Subcutaneous abdominal adipose tissue (tissue), 5 donors: ENCODE results near the gene IGFALS.
"Not testable (repeated sequence)": the region's sequence is repeated elsewhere in the genome, so short reads cannot be mapped to it uniquely, and the experiment has no call there.

ENCODE experiments used
- H3K27ac ChIP-seq: one replicate; pipeline ENCODE4 v1.7.0; 2013; ENCODE audit warnings: low read depth, mild to moderate bottlenecking, inconsistent platforms, low read length, moderate library complexity
- H3K27me3 ChIP-seq, 5 donors: one replicate each; pipeline ENCODE4 v1.7.0; 2013; ENCODE audit warnings: low read length in 5 of 5, inconsistent platforms in 1 of 5; ENCODE audit not compliant: control insufficient read depth in 5 of 5, insufficient read depth in 4 of 5
- H3K36me3 ChIP-seq, 5 donors: one replicate each; pipeline ENCODE4 v1.7.0; 2013; ENCODE audit warnings: low read length in 5 of 5; ENCODE audit not compliant: control insufficient read depth in 5 of 5, insufficient read depth in 5 of 5
- H3K4me1 ChIP-seq, 5 donors: one replicate each; pipeline ENCODE4 v1.7.0; 2013; ENCODE audit warnings: low read length in 5 of 5, mild to moderate bottlenecking in 3 of 5, moderate library complexity in 1 of 5; ENCODE audit not compliant: control insufficient read depth in 5 of 5, insufficient read depth in 5 of 5
- H3K4me3 ChIP-seq, 5 donors: one replicate each; pipeline ENCODE4 v1.7.0; 2013; ENCODE audit warnings: low read length in 5 of 5, low read depth in 1 of 5
- H3K9ac ChIP-seq, 5 donors: one replicate each; pipeline ENCODE4 v1.7.0; 2013; ENCODE audit warnings: low read length in 5 of 5, mild to moderate bottlenecking in 4 of 5, moderate library complexity in 3 of 5
- H3K9me3 ChIP-seq, 5 donors: one replicate each; pipeline ENCODE4 v1.7.0; 2013; ENCODE audit warnings: low read length in 5 of 5; ENCODE audit not compliant: control insufficient read depth in 5 of 5
- donor health status: healthy.
- donor health status: healthy.
- donor health status: healthy.
- donor health status: healthy.
- donor health status: healthy.

Gene IGFALS

DNA sequence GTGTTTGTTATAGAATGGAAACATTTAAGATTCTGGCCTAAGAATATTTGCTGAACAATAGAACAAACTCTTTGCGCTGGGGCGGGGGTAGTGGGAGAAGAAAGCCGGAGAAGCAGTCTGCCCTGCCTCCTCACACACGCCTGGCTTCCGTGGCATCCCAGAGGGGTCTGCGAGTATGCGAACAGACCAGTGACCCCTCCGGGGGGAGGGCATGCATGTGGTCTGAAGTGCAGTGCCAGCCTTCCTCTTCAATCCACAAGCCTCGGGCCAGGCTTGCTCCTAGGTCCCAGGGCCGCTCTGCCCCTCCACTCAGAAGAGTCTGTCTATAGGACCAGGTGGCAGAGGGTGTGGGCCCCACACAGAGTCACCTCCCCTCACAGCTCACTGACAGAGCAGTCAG, 14.1 kb upstream of the IGFALS start:
- Histone ChIP-seq H3K4me3 (no peak overlapping the region), H3K4me1 (no peaks in the 10 kb centered on the region), H3K27ac (no peak overlapping the region), H3K27me3 (no peaks in the 10 kb centered on the region), H3K9me3 (no peaks in the 10 kb centered on the region), H3K36me3 (peaks cover 0 to 51% (median 36%) of the 10 kb centered on the region in 5 donors), H3K9ac (no peak overlapping the region)

DNA sequence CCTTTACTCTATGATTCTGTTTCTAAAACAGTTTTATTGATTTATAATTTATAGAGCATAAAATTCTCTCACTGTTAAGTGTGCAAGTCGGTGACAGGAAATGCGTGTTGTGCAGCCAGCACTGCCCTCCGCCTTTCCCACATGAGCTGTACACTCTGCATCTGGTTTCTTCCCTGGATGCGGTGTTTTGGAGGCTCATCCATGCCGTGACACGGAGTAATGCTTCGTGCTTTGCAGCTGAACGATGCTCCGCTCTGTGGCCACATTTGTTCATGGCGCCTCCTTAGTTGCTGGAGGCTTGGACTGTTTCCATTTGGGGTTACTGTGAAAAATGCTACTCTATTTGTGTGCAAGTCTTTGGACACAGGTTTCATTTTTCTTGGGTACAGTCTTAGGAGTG, 7.2 kb upstream of the IGFALS start:
- Histone ChIP-seq H3K4me1 (no peaks in the 10 kb centered on the region), H3K36me3 (peaks cover 0 to 9% (median 2%) of the 10 kb centered on the region in 5 donors), H3K9ac (no peak overlapping the region), H3K27me3 (no peaks in the 10 kb centered on the region), H3K4me3 (no peak overlapping the region), H3K9me3 (peaks cover 0 to 5% (median 4%) of the 10 kb centered on the region in 5 donors), H3K27ac (no peak overlapping the region)

DNA sequence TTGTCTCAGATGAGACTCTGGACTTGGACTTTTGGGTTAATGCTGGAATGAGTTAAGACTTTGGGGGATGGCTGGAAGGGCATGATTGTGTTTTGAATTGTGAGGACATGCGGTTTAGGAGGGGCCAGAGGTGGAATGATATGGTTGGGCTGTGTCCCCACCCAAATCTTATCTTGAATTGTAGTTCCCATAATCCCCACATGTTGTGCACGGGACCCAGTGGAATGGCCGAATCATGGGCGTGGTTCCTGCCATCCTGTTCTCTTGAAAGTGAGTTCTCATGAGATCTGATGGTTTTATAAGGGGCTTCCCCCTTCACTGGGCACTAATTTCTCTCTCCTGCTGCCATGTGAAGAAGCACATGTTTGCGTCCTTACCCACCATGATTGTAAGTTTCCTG, 5.8 kb upstream of the IGFALS start:
- not testable (repeated sequence) for H3K36me3 ChIP-seq, H3K9me3 ChIP-seq, H3K9ac ChIP-seq, H3K27me3 ChIP-seq, H3K27ac ChIP-seq, H3K4me1 ChIP-seq, H3K4me3 ChIP-seq

DNA sequence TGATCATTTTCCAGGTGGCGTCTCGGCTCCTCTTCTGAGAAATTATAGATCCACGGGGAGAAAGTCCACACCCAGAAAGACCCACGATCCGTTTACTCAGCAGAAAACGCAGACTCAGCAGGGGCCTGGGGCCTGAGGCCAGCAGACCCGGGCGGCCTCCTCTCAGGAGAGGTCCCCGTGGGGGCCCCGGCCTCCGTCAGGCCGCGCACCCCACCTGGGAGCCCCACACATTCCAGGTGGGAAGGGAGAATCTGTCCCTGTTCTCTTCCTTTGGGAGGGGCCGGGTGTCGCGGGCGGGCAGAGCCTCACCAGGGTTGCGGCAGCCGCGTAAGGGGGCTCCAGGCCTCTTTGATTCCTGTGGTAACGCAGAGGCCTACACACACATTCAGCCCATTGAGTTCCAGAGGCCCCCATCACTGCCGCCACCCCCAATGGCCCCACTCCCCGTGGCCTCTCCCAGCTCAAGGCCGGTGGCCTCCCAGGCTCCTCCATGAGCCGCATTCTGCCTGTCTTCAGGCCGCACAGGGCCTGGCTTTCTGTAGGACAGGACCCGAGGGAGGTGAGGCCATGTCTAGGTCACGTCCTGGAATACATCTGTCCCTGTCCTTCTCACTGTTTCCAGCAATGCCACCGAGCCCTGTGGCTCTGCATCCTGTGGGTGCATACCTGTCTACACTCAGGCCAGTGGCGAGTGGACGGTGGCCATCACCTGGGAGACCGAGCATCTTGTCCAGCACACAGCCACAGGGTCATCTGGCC, 1.6 kb upstream of the IGFALS start:
- Histone ChIP-seq H3K27ac (no peak overlapping the region), H3K9me3 (peaks cover 0 to 5% (median 4%) of the 10 kb centered on the region in 5 donors), H3K9ac (no peak overlapping the region), H3K4me1 (no peaks in the 10 kb centered on the region), H3K36me3 (peaks cover 0 to 18% (median 8%) of the 10 kb centered on the region in 5 donors), H3K4me3 (no peak overlapping the region), H3K27me3 (no peaks in the 10 kb centered on the region)

DNA sequence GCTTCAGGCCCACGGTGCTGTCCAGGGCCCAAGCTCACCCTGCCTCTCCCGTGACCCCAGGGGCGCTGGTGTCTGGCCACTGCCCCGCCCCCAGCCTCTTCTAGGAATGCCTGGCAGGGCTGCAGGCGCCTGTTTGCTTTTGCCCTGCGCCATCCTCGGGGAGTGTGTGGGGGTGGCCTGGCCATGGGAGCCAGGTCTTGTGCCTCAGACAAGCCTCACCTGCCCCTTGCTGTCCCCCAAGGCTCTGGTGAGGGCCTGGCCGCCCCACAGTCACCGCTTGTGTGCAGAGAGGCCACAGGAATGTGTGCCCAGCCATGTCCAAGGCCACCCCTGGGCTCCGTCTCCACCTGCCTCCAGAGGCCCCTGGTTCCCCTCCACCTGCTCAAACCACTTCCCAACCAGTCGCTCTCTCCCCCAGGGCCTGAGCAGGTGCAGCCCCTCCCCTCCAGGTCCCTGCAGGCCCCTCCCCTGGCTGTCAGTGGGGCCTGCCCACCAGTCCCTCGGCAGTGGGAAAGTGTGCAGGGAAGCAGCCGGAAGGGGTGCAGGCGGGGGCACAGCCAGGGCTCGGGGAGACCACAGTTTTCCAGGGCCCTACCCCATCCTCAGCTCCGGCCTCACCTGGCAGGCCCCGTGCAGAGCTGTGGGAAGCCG, 841 bp upstream of the IGFALS start:
- peaks cover 0 to 5% (median 4%) of the 10 kb centered on the region in 5 donors for H3K9me3 ChIP-seq
- H3K9ac ChIP-seq, result no peak overlapping the region
- no peaks in the 10 kb centered on the region for H3K4me1 ChIP-seq
- H3K27me3 ChIP-seq, result no peaks in the 10 kb centered on the region
- H3K36me3 ChIP-seq, result peaks cover 0 to 25% (median 11%) of the 10 kb centered on the region in 5 donors
- H3K27ac ChIP-seq, result no peak overlapping the region
- H3K4me3 ChIP-seq, result no peak overlapping the region

DNA sequence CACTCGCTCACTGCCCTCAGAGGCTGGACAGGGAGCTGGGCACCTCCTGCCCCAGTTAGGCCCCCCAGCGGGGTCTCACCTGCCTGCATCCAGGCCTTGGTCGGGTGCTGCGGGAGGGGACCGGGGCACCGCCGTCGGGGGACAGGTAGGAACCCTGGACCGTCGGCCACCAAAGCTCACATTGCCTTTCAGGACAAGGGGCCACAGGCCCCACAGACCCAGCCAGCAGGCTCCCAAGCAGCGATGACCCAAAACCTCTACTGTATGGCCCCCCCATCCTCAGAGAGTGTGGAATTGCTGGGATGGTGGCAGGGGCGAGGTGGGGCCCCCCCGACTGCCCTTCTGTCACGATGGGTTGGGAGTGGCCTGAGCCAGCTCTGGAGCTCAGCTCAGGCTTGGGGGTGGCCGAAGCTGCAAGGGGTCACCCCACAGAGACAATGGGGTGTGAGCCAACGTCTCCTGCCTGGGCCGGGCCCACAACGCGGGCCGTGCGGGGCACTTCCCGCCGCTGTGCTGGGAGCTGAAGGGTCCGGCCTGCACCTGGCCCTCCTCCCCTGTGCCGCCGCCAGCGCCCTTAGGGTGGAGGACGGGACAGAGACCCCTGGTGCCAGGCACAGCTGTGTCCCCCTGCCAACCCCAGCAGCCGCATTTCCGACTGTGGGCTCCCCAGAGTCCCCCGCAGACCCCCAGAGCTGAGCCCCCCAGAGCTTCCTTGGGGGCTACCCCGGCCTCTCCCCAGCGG, 498 bp downstream of the IGFALS start:
- Histone ChIP-seq H3K4me3 (no peak overlapping the region), H3K36me3 (peaks cover 0 to 38% (median 23%) of the 10 kb centered on the region in 5 donors), H3K27me3 (no peaks in the 10 kb centered on the region), H3K4me1 (no peaks in the 10 kb centered on the region), H3K9me3 (peaks cover 0 to 4% (median 2%) of the 10 kb centered on the region in 5 donors), H3K27ac (no peak overlapping the region), H3K9ac (no peak overlapping the region)

DNA sequence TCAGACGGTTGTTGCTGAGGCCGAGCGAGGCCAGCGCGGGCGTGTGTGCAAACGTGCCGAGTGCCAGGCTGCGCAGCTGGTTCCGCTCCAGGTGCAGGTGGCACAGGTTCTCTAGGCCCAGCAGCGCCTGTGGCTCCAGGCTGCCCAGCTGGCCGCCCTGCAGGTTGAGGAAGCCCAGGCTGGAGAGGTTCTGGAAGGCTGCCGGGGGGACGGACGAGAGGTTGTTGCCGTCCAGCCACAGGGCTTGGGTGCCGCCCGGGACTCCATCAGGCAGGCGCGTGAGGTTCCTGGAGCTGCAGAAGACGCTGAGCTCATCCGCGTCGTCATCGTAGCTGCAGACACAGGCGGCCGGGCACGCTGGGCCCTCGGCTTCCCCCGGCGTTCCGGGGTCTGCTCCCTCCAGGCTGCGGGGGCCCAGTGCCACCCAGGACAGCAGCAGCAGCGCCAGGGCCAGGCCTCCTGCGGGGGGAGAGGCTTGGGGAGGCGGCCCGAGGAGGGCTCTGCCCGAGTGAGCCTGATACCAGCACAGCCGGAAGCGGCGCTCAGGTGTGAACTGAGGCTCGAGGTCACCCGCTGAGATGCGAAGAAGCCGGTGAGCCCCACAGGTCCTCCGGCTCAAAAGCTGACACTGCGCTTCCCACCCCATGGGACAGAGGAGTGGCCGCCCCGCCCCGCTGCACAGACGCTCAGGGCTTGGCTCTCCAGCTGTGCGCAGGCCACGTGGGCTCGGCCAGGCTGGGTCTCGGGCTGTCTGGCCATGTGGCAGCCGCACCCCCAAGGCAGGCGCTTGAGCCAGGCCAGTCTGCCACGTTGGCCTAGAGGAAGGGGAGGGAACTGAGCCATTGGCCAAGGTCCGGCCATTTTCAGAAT, 1.3 kb downstream of the IGFALS start:
- no peaks in the 10 kb centered on the region for H3K4me1 ChIP-seq
- H3K36me3 ChIP-seq, result peaks cover 0 to 46% (median 31%) of the 10 kb centered on the region in 5 donors
- no peaks in the 10 kb centered on the region for H3K27me3 ChIP-seq
- no peak overlapping the region for H3K9ac ChIP-seq
- no peak overlapping the region for H3K27ac ChIP-seq
- H3K4me3 ChIP-seq, result no peak overlapping the region
- no peaks in the 10 kb centered on the region for H3K9me3 ChIP-seq

DNA sequence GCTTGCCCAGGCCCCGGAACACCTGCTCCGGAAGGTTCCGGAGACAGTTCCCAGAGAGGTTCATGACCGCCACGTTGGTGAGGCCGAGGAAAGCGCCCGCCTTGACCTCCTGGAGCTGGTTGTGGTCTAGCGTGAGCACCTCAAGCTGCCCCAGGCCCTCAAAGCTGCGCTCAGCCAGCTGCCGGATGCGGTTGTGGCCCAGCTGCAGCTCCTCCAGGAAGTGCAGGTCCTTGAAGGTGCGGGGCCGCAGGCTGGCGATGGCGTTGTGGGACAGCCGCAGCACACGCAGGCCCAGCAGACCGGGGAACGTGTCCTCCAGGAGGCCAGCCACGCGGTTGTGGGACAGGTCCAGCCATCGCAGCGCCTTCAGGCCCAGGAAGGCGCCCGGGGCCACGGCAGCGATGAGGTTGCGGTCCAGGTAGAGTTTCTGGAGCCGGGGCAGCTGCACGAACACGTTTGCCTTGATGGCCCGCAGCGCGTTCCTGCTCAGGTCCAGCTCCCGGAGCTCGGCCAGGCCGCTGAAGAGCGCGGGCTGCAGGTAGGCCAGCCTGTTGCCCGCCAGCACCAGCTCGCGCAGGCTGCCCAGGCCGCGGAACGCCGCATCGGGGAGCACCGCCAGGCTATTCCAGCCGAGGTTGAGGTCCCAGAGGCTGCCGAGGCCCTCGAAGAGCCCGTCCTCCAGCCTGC, 2.1 kb downstream of the IGFALS start:
- H3K4me3 ChIP-seq, result no peak overlapping the region
- peaks cover 0 to 2% (median 0%) of the 10 kb centered on the region in 5 donors for H3K4me1 ChIP-seq
- no peaks in the 10 kb centered on the region for H3K9me3 ChIP-seq
- no peak overlapping the region for H3K9ac ChIP-seq
- H3K27ac ChIP-seq, result no peak overlapping the region
- no peaks in the 10 kb centered on the region for H3K27me3 ChIP-seq
- H3K36me3 ChIP-seq, result peaks cover 0 to 54% (median 38%) of the 10 kb centered on the region in 5 donors

DNA sequence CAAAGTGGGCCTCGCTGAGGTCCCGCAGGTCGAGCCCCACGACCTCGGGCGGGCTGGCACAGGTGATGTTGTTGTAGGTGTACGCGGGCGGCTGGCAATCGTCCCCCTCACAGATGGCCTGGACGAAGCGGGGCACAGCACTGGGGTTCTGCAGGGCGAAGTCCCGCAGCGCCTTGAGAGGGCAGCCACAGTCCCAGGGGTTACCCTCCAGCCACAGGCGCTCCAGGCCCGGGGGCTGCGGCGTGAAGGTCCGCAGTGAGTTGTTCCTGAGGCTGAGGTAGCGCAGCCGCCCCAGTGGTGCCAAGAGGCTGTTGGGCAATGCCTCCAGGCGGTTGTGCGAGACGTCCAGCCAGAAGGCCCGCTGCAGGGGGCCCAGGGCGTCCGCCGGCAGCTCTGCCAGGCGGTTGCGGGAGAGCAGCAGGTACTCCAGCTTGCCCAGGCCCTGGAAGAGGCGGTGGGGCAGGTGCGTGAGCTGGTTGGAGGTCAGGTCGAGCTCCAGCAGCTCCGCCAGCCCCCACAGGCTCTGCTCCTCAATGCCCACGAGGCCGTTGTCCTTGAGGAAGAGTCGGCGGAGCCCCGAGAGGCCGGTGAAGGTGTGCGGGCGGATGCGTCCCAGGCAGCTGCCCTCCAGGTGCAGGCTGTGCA, 2.8 kb downstream of the IGFALS start:
- no peak overlapping the region for H3K4me3 ChIP-seq
- H3K4me1 ChIP-seq, result peaks cover 0 to 4% (median 0%) of the 10 kb centered on the region in 5 donors
- H3K27ac ChIP-seq, result no peak overlapping the region
- no peak overlapping the region for H3K9ac ChIP-seq
- H3K36me3 ChIP-seq, result peaks cover 0 to 59% (median 41%) of the 10 kb centered on the region in 5 donors
- no peaks in the 10 kb centered on the region for H3K9me3 ChIP-seq
- no peaks in the 10 kb centered on the region for H3K27me3 ChIP-seq
